ENCODE measurements around the gene WFIKKN2.

DNA sequence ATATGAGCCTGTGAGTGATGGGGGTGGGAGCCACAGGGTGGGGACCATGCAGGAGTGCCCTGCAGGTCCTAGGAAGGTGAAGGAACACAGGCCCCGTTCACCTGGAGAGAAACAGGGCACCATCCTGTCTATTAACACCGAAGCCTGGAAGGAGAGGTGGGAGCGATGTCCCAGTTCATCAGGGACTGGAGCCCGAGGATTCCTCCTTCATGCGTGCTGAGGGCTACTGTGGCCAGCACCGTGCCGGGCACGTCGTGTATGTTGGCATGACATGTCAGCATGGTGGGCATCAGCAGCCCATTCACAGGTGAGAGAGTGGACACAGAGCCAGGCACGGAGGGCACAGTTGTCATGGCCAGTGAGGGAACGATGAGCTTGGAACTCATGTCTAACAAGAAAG is 1.4 kb downstream of the WFIKKN2 start:
- TF ChIP-seq, protein P1, sequence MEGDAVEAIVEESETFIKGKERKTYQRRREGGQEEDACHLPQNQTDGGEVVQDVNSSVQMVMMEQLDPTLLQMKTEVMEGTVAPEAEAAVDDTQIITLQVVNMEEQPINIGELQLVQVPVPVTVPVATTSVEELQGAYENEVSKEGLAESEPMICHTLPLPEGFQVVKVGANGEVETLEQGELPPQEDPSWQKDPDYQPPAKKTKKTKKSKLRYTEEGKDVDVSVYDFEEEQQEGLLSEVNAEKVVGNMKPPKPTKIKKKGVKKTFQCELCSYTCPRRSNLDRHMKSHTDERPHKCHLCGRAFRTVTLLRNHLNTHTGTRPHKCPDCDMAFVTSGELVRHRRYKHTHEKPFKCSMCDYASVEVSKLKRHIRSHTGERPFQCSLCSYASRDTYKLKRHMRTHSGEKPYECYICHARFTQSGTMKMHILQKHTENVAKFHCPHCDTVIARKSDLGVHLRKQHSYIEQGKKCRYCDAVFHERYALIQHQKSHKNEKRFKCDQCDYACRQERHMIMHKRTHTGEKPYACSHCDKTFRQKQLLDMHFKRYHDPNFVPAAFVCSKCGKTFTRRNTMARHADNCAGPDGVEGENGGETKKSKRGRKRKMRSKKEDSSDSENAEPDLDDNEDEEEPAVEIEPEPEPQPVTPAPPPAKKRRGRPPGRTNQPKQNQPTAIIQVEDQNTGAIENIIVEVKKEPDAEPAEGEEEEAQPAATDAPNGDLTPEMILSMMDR (optimal IDR thresholded peaks at IDR 0.05 in 1 of 3, IDR thresholded peaks at IDR 0.05 in 1 of 3, conservative IDR thresholded peaks at IDR 0.05 in 1 of 3; ENCODE audit: extremely low read depth in 1 of 3, insufficient read depth in 2 of 3, low read length in 3 of 3): no peak
- no peak for TF ChIP-seq EZH2 (IDR thresholded peaks at IDR 0.05; ENCODE audit: low read length)

Measured in keratinocyte (primary cell).